Measurements from ENCODE around the gene STIMATE. TPM values are rescaled to one million over a fixed set of nuclear protein-coding genes. Genes with fewer than 3 reads are reported as not detected.

Gene STIMATE
- total and polyA plus RNA-seq, 2 experiments from 2014 or later = 11.2 to 23.6 TPM

DNA sequence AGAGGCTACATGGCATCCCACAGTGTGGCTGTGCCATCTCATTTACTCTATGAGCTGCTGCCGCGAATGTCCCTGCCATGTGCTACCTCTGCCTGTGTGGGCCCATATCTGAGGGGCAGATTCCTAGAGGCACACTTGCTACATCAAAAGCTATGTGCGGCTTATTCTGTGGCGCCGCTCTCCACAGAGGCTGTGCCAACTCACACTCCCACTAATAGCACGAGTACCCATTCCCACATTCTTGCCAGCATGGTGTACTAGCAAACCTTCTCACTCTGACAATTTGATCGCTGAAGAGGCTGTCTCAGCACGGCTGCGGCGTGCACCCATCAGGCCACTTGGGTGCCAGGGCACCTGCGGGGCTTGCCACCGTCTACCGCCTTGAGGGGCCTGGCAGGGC, 31.4 kb downstream of the STIMATE start:
- Histone ChIP-seq H3K36me3 (ENCODE audit: insufficient read depth) (no peaks in the 10 kb centered on the region), H3K9me2 (ENCODE audit: insufficient read depth) (no peaks in the 10 kb centered on the region), H3K79me2 (replicated peaks; ENCODE audit: insufficient read depth) (no peaks in the 10 kb centered on the region), H3K27me3 (ENCODE audit: insufficient read depth) (no peaks in the 10 kb centered on the region), H4K20me1 (replicated peaks; ENCODE audit: insufficient read depth) (no peaks in the 10 kb centered on the region), H3K4me1 (ENCODE audit: insufficient read depth) (no peaks in the 10 kb centered on the region), H3K4me3 (no peak overlapping the region), H2AFZ (no peak overlapping the region), H3K27ac (ENCODE audit: low read depth) (no peak overlapping the region), H3K4me2 (no peak overlapping the region), H3F3A (replicated peaks; ENCODE audit: low read depth) (no peaks in the 10 kb centered on the region)
- no peak for TF ChIP-seq CREB1 (CRISPR knock-in tag; IDR thresholded peaks at IDR 0.05; ENCODE audit: low read depth)
- no peak for TF ChIP-seq ZNF331 (CRISPR knock-in tag; IDR thresholded peaks at IDR 0.05; ENCODE audit: low read depth)
- TF ChIP-seq, protein P1, sequence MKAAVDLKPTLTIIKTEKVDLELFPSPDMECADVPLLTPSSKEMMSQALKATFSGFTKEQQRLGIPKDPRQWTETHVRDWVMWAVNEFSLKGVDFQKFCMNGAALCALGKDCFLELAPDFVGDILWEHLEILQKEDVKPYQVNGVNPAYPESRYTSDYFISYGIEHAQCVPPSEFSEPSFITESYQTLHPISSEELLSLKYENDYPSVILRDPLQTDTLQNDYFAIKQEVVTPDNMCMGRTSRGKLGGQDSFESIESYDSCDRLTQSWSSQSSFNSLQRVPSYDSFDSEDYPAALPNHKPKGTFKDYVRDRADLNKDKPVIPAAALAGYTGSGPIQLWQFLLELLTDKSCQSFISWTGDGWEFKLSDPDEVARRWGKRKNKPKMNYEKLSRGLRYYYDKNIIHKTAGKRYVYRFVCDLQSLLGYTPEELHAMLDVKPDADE (IDR thresholded peaks at IDR 0.05) = no peak
- TF ChIP-seq JUNB (IDR thresholded peaks at IDR 0.05; ENCODE audit: unreplicated experiment) = no peak
- no peak for TF ChIP-seq EZH2 (IDR thresholded peaks at IDR 0.05; ENCODE audit: low read depth, unreplicated experiment)
- TF ChIP-seq ZNF114 (CRISPR knock-in tag; IDR thresholded peaks at IDR 0.05) = no peak
- no peak for TF ChIP-seq NANOG (IDR thresholded peaks at IDR 0.05; ENCODE audit: borderline replicate concordance)
- no peak for TF ChIP-seq EZH2phosphoT487 (IDR thresholded peaks at IDR 0.05; ENCODE audit: unreplicated experiment)
- TF ChIP-seq, protein P2, sequence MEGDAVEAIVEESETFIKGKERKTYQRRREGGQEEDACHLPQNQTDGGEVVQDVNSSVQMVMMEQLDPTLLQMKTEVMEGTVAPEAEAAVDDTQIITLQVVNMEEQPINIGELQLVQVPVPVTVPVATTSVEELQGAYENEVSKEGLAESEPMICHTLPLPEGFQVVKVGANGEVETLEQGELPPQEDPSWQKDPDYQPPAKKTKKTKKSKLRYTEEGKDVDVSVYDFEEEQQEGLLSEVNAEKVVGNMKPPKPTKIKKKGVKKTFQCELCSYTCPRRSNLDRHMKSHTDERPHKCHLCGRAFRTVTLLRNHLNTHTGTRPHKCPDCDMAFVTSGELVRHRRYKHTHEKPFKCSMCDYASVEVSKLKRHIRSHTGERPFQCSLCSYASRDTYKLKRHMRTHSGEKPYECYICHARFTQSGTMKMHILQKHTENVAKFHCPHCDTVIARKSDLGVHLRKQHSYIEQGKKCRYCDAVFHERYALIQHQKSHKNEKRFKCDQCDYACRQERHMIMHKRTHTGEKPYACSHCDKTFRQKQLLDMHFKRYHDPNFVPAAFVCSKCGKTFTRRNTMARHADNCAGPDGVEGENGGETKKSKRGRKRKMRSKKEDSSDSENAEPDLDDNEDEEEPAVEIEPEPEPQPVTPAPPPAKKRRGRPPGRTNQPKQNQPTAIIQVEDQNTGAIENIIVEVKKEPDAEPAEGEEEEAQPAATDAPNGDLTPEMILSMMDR (conservative IDR thresholded peaks at IDR 0.05; ENCODE audit: low read depth in 2 of 2) = no peak
- TF ChIP-seq, protein P3, sequence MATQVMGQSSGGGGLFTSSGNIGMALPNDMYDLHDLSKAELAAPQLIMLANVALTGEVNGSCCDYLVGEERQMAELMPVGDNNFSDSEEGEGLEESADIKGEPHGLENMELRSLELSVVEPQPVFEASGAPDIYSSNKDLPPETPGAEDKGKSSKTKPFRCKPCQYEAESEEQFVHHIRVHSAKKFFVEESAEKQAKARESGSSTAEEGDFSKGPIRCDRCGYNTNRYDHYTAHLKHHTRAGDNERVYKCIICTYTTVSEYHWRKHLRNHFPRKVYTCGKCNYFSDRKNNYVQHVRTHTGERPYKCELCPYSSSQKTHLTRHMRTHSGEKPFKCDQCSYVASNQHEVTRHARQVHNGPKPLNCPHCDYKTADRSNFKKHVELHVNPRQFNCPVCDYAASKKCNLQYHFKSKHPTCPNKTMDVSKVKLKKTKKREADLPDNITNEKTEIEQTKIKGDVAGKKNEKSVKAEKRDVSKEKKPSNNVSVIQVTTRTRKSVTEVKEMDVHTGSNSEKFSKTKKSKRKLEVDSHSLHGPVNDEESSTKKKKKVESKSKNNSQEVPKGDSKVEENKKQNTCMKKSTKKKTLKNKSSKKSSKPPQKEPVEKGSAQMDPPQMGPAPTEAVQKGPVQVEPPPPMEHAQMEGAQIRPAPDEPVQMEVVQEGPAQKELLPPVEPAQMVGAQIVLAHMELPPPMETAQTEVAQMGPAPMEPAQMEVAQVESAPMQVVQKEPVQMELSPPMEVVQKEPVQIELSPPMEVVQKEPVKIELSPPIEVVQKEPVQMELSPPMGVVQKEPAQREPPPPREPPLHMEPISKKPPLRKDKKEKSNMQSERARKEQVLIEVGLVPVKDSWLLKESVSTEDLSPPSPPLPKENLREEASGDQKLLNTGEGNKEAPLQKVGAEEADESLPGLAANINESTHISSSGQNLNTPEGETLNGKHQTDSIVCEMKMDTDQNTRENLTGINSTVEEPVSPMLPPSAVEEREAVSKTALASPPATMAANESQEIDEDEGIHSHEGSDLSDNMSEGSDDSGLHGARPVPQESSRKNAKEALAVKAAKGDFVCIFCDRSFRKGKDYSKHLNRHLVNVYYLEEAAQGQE (IDR thresholded peaks at IDR 0.05; ENCODE audit: unreplicated experiment) = no peak
- no peak for TF ChIP-seq STAT1 (IDR thresholded peaks at IDR 0.05; ENCODE audit: unreplicated experiment)
- no peak for TF ChIP-seq POLR2AphosphoS5 (IDR thresholded peaks at IDR 0.05; ENCODE audit: low read depth)
- TF ChIP-seq, protein P4, sequence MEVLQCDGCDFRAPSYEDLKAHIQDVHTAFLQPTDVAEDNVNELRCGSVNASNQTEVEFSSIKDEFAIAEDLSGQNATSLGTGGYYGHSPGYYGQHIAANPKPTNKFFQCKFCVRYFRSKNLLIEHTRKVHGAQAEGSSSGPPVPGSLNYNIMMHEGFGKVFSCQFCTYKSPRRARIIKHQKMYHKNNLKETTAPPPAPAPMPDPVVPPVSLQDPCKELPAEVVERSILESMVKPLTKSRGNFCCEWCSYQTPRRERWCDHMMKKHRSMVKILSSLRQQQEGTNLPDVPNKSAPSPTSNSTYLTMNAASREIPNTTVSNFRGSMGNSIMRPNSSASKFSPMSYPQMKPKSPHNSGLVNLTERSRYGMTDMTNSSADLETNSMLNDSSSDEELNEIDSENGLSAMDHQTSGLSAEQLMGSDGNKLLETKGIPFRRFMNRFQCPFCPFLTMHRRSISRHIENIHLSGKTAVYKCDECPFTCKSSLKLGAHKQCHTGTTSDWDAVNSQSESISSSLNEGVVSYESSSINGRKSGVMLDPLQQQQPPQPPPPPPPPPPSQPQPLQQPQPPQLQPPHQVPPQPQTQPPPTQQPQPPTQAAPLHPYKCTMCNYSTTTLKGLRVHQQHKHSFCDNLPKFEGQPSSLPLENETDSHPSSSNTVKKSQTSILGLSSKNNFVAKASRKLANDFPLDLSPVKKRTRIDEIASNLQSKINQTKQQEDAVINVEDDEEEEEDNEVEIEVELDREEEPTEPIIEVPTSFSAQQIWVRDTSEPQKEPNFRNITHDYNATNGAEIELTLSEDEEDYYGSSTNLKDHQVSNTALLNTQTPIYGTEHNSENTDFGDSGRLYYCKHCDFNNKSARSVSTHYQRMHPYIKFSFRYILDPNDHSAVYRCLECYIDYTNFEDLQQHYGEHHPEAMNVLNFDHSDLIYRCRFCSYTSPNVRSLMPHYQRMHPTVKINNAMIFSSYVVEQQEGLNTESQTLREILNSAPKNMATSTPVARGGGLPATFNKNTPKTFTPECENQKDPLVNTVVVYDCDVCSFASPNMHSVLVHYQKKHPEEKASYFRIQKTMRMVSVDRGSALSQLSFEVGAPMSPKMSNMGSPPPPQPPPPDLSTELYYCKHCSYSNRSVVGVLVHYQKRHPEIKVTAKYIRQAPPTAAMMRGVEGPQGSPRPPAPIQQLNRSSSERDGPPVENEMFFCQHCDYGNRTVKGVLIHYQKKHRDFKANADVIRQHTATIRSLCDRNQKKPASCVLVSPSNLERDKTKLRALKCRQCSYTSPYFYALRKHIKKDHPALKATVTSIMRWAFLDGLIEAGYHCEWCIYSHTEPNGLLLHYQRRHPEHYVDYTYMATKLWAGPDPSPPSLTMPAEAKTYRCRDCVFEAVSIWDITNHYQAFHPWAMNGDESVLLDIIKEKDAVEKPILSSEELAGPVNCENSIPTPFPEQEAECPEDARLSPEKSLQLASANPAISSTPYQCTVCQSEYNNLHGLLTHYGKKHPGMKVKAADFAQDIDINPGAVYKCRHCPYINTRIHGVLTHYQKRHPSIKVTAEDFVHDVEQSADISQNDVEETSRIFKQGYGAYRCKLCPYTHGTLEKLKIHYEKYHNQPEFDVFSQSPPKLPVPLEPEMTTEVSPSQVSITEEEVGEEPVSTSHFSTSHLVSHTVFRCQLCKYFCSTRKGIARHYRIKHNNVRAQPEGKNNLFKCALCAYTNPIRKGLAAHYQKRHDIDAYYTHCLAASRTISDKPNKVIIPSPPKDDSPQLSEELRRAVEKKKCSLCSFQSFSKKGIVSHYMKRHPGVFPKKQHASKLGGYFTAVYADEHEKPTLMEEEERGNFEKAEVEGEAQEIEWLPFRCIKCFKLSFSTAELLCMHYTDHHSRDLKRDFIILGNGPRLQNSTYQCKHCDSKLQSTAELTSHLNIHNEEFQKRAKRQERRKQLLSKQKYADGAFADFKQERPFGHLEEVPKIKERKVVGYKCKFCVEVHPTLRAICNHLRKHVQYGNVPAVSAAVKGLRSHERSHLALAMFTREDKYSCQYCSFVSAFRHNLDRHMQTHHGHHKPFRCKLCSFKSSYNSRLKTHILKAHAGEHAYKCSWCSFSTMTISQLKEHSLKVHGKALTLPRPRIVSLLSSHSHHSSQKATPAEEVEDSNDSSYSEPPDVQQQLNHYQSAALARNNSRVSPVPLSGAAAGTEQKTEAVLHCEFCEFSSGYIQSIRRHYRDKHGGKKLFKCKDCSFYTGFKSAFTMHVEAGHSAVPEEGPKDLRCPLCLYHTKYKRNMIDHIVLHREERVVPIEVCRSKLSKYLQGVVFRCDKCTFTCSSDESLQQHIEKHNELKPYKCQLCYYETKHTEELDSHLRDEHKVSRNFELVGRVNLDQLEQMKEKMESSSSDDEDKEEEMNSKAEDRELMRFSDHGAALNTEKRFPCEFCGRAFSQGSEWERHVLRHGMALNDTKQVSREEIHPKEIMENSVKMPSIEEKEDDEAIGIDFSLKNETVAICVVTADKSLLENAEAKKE (CRISPR knock-in tag; IDR thresholded peaks at IDR 0.05) = no peak
- DNase-seq (ENCODE audit: low spot score) (no peak), ATAC-seq (no peak)
- peaks cover 34% of the 10 kb centered on the region for H3K36me3 Mint-ChIP-seq (ENCODE audit: low read depth)
- no peaks in the 10 kb centered on the region for H3K27me3 Mint-ChIP-seq (ENCODE audit: insufficient read depth, low read depth, poor library complexity)
- H3K9me3 Mint-ChIP-seq = peaks cover 15% of the 10 kb centered on the region
- H3K4me3 Mint-ChIP-seq = no peak overlapping the region
- no peak overlapping the region for H3K27ac Mint-ChIP-seq
- H3K4me1 Mint-ChIP-seq = no peaks in the 10 kb centered on the region

All from GM23338 (cell line).